Keratinocyte (primary cell): ENCODE measurements around the gene SLC8A1. TPM values are rescaled to one million over a fixed set of nuclear protein-coding genes. Genes with fewer than 3 reads are reported as not detected.

Experiments
- DNase-seq: peaks from one replicate; pipeline ENCODE4 v3.0.0-alpha.2; 2011; ENCODE audit warnings: low read depth, missing footprints, low spot score
- FAIRE-seq: peaks from 2 replicates; lab custom pipeline; 2011; peaks lifted over from hg19 to GRCh38; lab: Jason Lieb, UNC
- H2AFZ ChIP-seq: 2 replicates; pipeline ENCODE4 v1.6.0; 2012; ENCODE audit warnings: low read length, control low read depth, inconsistent platforms; ENCODE audit not compliant: control insufficient read depth
- H3K27ac ChIP-seq: 2 replicates; pipeline ENCODE4 v1.5.1; 2011; ENCODE audit warnings: low read length; ENCODE audit not compliant: control insufficient read depth, insufficient read depth
- H3K27me3 ChIP-seq: 3 replicates; pipeline ENCODE4 v1.6.0; 2011; ENCODE audit warnings: low read length; ENCODE audit not compliant: control insufficient read depth, insufficient read depth; ENCODE audit errors: extremely low read depth
- H3K36me3 ChIP-seq, 2 experiments: 2 replicates in 1 of 2; 3 replicates in 1 of 2; pipeline ENCODE4 v1.5.1; 2011; ENCODE audit warnings: low read length in 2 of 2, mild to moderate bottlenecking in 1 of 2; ENCODE audit not compliant: control insufficient read depth in 2 of 2, insufficient read depth in 2 of 2; ENCODE audit errors: extremely low read depth in 1 of 2
- H3K4me1 ChIP-seq: 3 replicates; pipeline ENCODE4 v1.5.1; 2011; ENCODE audit warnings: low read length; ENCODE audit not compliant: control insufficient read depth, insufficient read depth; ENCODE audit errors: extremely low read depth
- H3K4me2 ChIP-seq: 3 replicates; pipeline ENCODE4 v1.6.0; 2011; ENCODE audit warnings: low read depth, low read length; ENCODE audit not compliant: control insufficient read depth, insufficient read depth; ENCODE audit errors: extremely low read depth
- H3K4me3 ChIP-seq, 3 experiments: fragments of 200-600 bp in 1 of 3; sonication (generic) in 1 of 3; 2 replicates in 2 of 3; 3 replicates in 1 of 3; pipeline ENCODE4 v1.5.1; 2011 to 2016; ENCODE audit warnings: low read length in 3 of 3, mild to moderate bottlenecking in 3 of 3, control low read depth in 2 of 3, inconsistent platforms in 1 of 3, low read depth in 1 of 3, mixed read lengths in 1 of 3, mixed run types in 1 of 3, moderate library complexity in 1 of 3; ENCODE audit not compliant: control insufficient read depth in 2 of 3, insufficient read depth in 2 of 3; ENCODE audit errors: extremely low read depth in 1 of 3
- H3K79me2 ChIP-seq: 2 replicates; pipeline ENCODE4 v1.6.0; 2012; ENCODE audit warnings: low read length; ENCODE audit not compliant: control insufficient read depth, insufficient read depth
- H3K9ac ChIP-seq: 3 replicates; pipeline ENCODE4 v1.6.0; 2011; ENCODE audit warnings: low read length; ENCODE audit not compliant: control insufficient read depth, insufficient read depth; ENCODE audit errors: extremely low read depth
- H3K9me1 ChIP-seq: 3 replicates; pipeline ENCODE4 v1.6.0; 2011; ENCODE audit warnings: low read length; ENCODE audit not compliant: control insufficient read depth, insufficient read depth; ENCODE audit errors: extremely low read depth
- H3K9me3 ChIP-seq: 2 replicates; pipeline ENCODE4 v1.5.1; 2012; ENCODE audit warnings: low read depth, low read length; ENCODE audit not compliant: control insufficient read depth
- H4K20me1 ChIP-seq: 3 replicates; pipeline ENCODE4 v1.6.0; 2011; ENCODE audit warnings: low read length; ENCODE audit not compliant: control insufficient read depth, insufficient read depth; ENCODE audit errors: extremely low read depth
- EZH2 ChIP-seq: IDR thresholded peaks from one replicate; pipeline ENCODE4 v1.6.1; 2012; ENCODE audit warnings: inconsistent platforms, mild to moderate bottlenecking, low read length, moderate library complexity
- dilution Hi-C: fragments of 300-500 bp; cut with MboI; formaldehyde crosslinking; loops from one replicate; pipeline ENCODE4 v1.7.0; 2020; ENCODE audit warnings: low sequenced_read_pairs; ENCODE audit not compliant: extremely low pct_ligation_motif_present
- polyA plus RNA-seq, 5 experiments: library from polyadenylated mRNA; depleted of rRNA in 3 of 5; stranded (reverse) in 3 of 5; stranded (forward) in 1 of 5; unstranded in 1 of 5; fragments of >200 nt; gene quantifications; 1 replicate in 1 of 5; 2 replicates in 3 of 5; 3 replicates in 1 of 5; pipeline versions ENCODE4 v1.2.1 to v1.2.3, GENCODE V29; 2011 to 2012; ENCODE audit warnings: missing spikeins in 2 of 5, low read depth in 1 of 5, low replicate concordance in 1 of 5
- TF ChIP-seq, protein P1 (sequence below), 3 experiments: IDR thresholded peaks in 1 of 3; conservative IDR thresholded peaks in 1 of 3; optimal IDR thresholded peaks in 1 of 3; 2 replicates in 2 of 3; 3 replicates in 1 of 3; pipeline versions ENCODE3 to v1.5.1; 2011; ENCODE audit warnings: low read length in 3 of 3, mild to moderate bottlenecking in 3 of 3, moderate library complexity in 2 of 3, control low read depth in 1 of 3, inconsistent platforms in 1 of 3; ENCODE audit not compliant: insufficient read depth in 2 of 3; ENCODE audit errors: extremely low read depth in 1 of 3

The SLC8A1 gene
- polyA plus RNA-seq, 1 donor (not counting 4 experiments of a cell fraction or from before 2014, with no cell fraction given): 2.7 TPM

DNA sequence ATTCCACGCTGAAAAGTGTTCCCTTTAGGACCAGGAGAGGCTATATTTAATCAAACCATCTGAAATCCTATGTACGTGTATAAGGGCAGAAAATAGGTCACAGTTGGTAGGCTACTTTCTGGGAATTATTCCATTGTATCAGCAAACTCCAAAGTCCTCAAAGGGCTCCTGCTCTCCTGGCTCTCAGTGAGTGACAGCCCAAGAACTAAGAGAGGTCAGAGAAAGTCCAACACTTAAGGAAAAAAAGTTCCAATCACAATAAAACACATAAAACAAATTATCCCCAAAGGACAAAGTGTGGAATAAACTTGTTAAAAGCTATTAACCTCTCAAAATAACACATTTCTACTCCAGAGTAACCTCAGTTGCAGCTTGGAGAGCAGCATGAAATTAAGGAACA lies 183.3 kb downstream of the SLC8A1 start:
- Histone ChIP-seq H3K36me3 (no peaks in the 10 kb centered on the region), H3K4me2 (no peak overlapping the region), H3K27ac (no peak overlapping the region), H3K4me3 (no peak overlapping the region), H3K9ac (no peak overlapping the region), H3K9me1 (no peaks in the 10 kb centered on the region), H3K4me1 (peaks cover 8% of the 10 kb centered on the region), H3K79me2 (no peaks in the 10 kb centered on the region), H3K27me3 (no peaks in the 10 kb centered on the region), H2AFZ (no peak overlapping the region), H3K9me3 (no peaks in the 10 kb centered on the region), H4K20me1 (no peaks in the 10 kb centered on the region)
- no peak for FAIRE-seq
- dilution Hi-C loops: no loop called here
- TF ChIP-seq, protein P1, sequence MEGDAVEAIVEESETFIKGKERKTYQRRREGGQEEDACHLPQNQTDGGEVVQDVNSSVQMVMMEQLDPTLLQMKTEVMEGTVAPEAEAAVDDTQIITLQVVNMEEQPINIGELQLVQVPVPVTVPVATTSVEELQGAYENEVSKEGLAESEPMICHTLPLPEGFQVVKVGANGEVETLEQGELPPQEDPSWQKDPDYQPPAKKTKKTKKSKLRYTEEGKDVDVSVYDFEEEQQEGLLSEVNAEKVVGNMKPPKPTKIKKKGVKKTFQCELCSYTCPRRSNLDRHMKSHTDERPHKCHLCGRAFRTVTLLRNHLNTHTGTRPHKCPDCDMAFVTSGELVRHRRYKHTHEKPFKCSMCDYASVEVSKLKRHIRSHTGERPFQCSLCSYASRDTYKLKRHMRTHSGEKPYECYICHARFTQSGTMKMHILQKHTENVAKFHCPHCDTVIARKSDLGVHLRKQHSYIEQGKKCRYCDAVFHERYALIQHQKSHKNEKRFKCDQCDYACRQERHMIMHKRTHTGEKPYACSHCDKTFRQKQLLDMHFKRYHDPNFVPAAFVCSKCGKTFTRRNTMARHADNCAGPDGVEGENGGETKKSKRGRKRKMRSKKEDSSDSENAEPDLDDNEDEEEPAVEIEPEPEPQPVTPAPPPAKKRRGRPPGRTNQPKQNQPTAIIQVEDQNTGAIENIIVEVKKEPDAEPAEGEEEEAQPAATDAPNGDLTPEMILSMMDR (optimal IDR thresholded peaks at IDR 0.05 in 1 of 3, IDR thresholded peaks at IDR 0.05 in 1 of 3, conservative IDR thresholded peaks at IDR 0.05 in 1 of 3; ENCODE audit: extremely low read depth in 1 of 3, insufficient read depth in 2 of 3, low read length in 3 of 3): no peak
- no peak for TF ChIP-seq EZH2
- no peak for DNase-seq

DNA sequence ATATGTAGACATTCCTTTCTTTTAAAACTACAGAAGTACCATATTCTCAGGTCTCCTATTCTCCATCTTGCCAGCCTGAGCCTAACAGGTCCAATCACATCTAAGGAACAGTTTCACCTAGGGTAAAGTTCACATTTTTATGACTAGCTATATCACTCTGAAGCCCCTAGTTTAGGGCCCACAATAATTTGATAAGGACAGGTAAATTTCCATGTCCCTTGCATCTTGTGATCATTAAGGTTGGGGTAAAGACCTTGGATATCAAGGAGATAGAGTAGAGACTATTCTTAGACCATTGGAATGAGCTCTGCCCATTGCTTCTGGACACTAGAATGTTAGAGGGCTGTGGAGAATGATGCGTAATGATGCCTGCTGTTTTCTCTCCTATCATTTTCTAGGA lies 185.7 kb downstream of the SLC8A1 start:
- H3K4me1 ChIP-seq: no peaks in the 10 kb centered on the region
- no peaks in the 10 kb centered on the region for H3K9me1 ChIP-seq
- H3K27me3 ChIP-seq: no peaks in the 10 kb centered on the region
- no peak overlapping the region for H3K27ac ChIP-seq
- no peaks in the 10 kb centered on the region for H3K79me2 ChIP-seq
- H3K4me2 ChIP-seq: no peak overlapping the region
- H2AFZ ChIP-seq: no peak overlapping the region
- no peak overlapping the region for H3K4me3 ChIP-seq
- H3K9me3 ChIP-seq: no peaks in the 10 kb centered on the region
- TF ChIP-seq EZH2: no peak
- TF ChIP-seq, protein P1 (optimal IDR thresholded peaks at IDR 0.05 in 1 of 3, IDR thresholded peaks at IDR 0.05 in 1 of 3, conservative IDR thresholded peaks at IDR 0.05 in 1 of 3; ENCODE audit: extremely low read depth in 1 of 3, insufficient read depth in 2 of 3, low read length in 3 of 3): no peak
- DNase-seq (no peak), FAIRE-seq (no peak)
- H4K20me1 ChIP-seq: no peaks in the 10 kb centered on the region
- H3K36me3 ChIP-seq: no peaks in the 10 kb centered on the region
- no peak overlapping the region for H3K9ac ChIP-seq
- dilution Hi-C loops: no loop called here
